ENCODE measurements around the gene UBE2C.
A peak's percentile ranks its signal among the peaks of the same experiment; 100 is the strongest.

UBE2C gene

DNA sequence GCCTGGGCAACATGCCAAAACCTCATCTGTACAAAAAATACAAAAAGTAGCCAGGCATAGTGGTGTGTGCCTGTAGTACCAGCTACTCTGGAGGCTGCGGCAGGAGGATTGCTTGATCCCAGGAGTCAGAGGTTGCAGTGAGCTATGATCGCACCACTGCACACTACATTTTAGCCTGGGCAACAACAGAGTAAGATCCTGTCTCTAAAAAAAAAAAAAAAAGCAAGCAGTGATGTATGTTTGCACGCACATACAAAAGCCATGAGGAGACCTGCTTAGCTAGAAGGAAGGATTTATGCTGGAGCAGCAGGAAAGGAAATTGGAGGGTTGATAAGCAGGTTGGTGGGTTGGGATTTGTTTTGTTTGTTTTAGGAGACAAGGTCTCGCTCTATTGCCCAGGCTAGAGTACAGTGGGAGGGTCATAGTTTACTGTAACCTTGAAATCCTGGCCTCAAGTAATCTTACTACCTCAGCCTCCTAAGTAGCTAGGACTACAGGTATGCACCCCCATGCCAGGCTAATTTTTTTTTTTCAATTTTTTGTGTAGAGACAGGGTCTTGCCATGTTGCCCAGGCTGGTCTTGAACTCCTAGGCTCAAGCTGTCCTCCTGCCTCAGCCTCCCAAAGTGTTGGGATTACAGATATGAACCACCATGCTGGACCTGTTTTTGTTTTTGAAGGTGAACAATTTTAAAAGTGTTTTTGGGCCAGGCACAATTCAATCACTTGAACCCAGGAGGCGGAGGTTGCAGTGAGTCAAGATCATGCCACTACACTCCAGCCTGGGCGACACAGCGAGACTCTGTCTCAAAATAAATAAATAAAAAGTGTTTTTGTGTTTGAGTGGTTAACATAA is 49.0 kb downstream of the UBE2C start:
- DNase-seq = peak; percentile 86

DNA sequence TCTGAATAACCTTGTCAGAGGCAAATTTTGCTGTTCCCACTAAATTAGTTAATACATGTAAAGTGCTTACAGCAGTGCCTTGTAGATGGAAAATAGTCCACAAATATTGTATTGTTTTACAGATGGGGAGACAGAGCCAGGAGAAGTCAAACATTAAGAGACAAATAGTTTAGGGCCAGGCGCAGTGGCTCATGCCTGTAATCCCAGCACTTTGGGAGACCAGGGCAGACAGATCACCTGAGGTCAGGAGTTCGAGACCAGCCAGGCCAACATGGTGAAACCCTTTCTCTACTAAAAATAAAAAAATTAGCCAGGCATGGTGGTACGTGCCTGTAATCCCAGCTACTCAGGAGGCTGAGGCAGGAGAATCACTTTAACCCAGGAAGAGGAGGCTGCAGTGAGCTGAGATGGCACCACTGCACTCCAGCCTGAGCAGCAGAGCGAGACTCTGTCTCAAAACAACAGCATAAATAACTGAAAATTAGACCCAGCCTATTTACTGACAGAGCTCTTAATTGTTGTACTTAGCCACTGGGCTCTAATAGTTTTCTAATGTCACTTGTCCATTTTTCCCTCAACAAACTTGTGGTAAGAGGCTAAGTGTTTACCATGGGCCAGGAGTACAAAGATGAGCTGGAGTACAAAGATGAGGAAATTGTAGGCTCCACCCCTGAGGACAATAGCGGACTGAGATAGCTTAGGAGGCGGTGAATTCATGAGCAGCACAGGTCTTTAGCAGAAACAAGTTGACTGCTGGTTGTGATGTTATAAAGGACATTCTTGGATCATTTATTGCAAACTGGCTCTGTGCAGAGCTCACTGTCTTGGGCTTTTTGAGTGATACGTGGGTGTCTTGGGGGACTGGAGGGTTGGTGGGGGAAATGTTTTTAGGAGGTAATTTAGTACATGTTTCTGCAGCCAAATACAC is 51.4 kb downstream of the UBE2C start:
- DNase-seq = peak; percentile 40

DNA sequence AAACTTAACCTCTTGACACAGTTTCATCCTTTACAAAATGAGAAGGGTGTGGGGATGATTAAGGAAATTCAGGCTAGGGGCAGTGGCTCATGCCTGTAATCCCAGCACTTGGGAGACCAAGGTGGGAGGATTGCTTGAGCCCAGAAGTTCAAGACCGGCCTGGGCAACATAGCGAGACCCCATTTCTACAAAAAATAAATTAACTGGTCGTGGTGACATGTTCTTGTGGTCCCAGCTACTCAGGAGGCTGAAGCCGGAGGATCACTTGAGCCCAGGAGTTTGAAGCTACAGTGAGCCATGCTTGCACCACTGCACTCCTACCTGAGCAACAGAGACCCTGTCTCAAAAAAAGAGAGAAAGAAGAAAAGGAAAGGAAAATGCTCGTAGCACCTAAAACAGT is 54.0 kb downstream of the UBE2C start:
- no peak for DNase-seq

Measured in hematopoietic multipotent progenitor cell treated with erythropoietin and hydrocortisone succinate and interleukin-3 and kit ligand, for 6 days (in vitro differentiated cells).